Endodermal cell (in vitro differentiated cells): Measurements from ENCODE around the gene LRRC45. TPM values are rescaled to one million over a fixed set of nuclear protein-coding genes. Genes with fewer than 3 reads are reported as not detected.

Experiments
- DNase-seq: peaks from one replicate; pipeline ENCODE4 v3.0.0-alpha.2; 2017
- H3K27ac ChIP-seq: 2 replicates; pipeline ENCODE4 v1.5.1; 2013; ENCODE audit warnings: mild to moderate bottlenecking, low read depth, low read length, moderate library complexity
- H3K27me3 ChIP-seq: 2 replicates; pipeline ENCODE4 v1.6.1; 2013; ENCODE audit warnings: mild to moderate bottlenecking, low read length, moderate library complexity; ENCODE audit not compliant: insufficient read depth, control insufficient read depth, poor library complexity, severe bottlenecking
- H3K36me3 ChIP-seq: 2 replicates; pipeline ENCODE4 v1.7.0; 2013; ENCODE audit warnings: mild to moderate bottlenecking, low read length, moderate library complexity; ENCODE audit not compliant: control insufficient read depth, insufficient read depth
- H3K4me1 ChIP-seq: one replicate; pipeline ENCODE4 v1.7.0; 2013; ENCODE audit warnings: low read length; ENCODE audit not compliant: control insufficient read depth, insufficient read depth
- H3K4me3 ChIP-seq: 2 replicates; pipeline ENCODE4 v1.5.1; 2013; ENCODE audit warnings: mild to moderate bottlenecking, low read length, moderate library complexity
- H3K9ac ChIP-seq: 2 replicates; pipeline ENCODE4 v1.6.1; 2013; ENCODE audit warnings: mild to moderate bottlenecking, low read length, moderate library complexity; ENCODE audit not compliant: poor library complexity, severe bottlenecking; ENCODE audit errors: extremely low read depth
- H3K9me3 ChIP-seq: 2 replicates; pipeline ENCODE4 v1.6.1; 2013; ENCODE audit warnings: mild to moderate bottlenecking, low read length, moderate library complexity; ENCODE audit not compliant: control insufficient read depth
- H3K27ac Mint-ChIP-seq: 2 replicates; pipeline ENCODE4 v1.8.0; 2020; ENCODE audit warnings: mixed read lengths
- H3K27me3 Mint-ChIP-seq: 2 replicates; pipeline ENCODE4 v1.8.0; 2021; ENCODE audit warnings: mild to moderate bottlenecking, mixed read lengths; ENCODE audit not compliant: insufficient read depth
- H3K36me3 Mint-ChIP-seq: 2 replicates; pipeline ENCODE4 v1.8.0; 2020; ENCODE audit warnings: low read depth, mixed read lengths
- H3K4me1 Mint-ChIP-seq: 2 replicates; pipeline ENCODE4 v1.8.0; 2020; ENCODE audit warnings: mixed read lengths
- H3K4me3 Mint-ChIP-seq: 2 replicates; pipeline ENCODE4 v1.8.0; 2020; ENCODE audit warnings: mild to moderate bottlenecking, moderate library complexity, mixed read lengths
- H3K9me3 Mint-ChIP-seq: 2 replicates; pipeline ENCODE4 v1.8.0; 2020; ENCODE audit warnings: mild to moderate bottlenecking, mixed read lengths
- CTCF ChIP-seq: fragments of 200-600 bp; sonication (generic); conservative IDR thresholded peaks from 2 replicates; pipeline ENCODE4 v1.5.0; 2021; ENCODE audit warnings: antibody characterized with exemption, mild to moderate bottlenecking
- WGBS, 2 experiments: methylation state at CpG; one replicate each; pipeline versions ENCODE4 v1.1.5 to v1.1.7; 2013; ENCODE audit warnings: missing lambda C conversion rate in 2 of 2, mixed read lengths in 1 of 2; ENCODE audit not compliant: insufficient coverage in 1 of 2, insufficient read length in 1 of 2; 5-methylcytosine and 5-hydroxymethylcytosine counted together
- total RNA-seq, 2 donors: library from RNA; stranded (reverse); fragmentation: NEBNext Ultra II Directional in 1 of 2; extraction: Animal tissue kit (Norgen Biotek cat#: 25700) in 1 of 2; gene quantifications; 2 replicates in 1 of 2; 3 replicates in 1 of 2; pipeline ENCODE4 v1.2.1, GENCODE V29; 2021

LRRC45 gene
- total RNA-seq, 2 donors from 2014 or later, result 35.1 to 38.9 TPM

GRCh38 chr17:82055023-82055964, 32.2 kb downstream of the LRRC45 start:
- WGBS, 2 experiments, result 91 to 94% methylated on average over 18 to 26 of the region's 26 CpGs
- Mint-ChIP-seq H3K36me3 (peaks cover 13% of the 10 kb centered on the region), H3K27ac (no peak overlapping the region), H3K4me1 (peaks cover 4% of the 10 kb centered on the region), H3K4me3 (no peak overlapping the region), H3K9me3 (no peaks in the 10 kb centered on the region), H3K27me3 (no peaks in the 10 kb centered on the region)
- Histone ChIP-seq H3K36me3 (peaks cover 39% of the 10 kb centered on the region), H3K27me3 (no peaks in the 10 kb centered on the region), H3K4me3 (no peak overlapping the region), H3K4me1 (no peaks in the 10 kb centered on the region), H3K27ac (no peak overlapping the region), H3K9ac (no peak overlapping the region), H3K9me3 (no peaks in the 10 kb centered on the region)
- no peak for TF ChIP-seq CTCF
- DNase-seq, result no peak

- 95 to 98% methylated on average over 24 to 28 of the region's 28 CpGs for WGBS, 2 experiments
- no peak for TF ChIP-seq CTCF
- Histone ChIP-seq H3K9me3 (no peaks in the 10 kb centered on the region), H3K9ac (no peak overlapping the region), H3K27me3 (no peaks in the 10 kb centered on the region), H3K4me3 (no peak overlapping the region), H3K36me3 (peaks cover 39% of the 10 kb centered on the region), H3K27ac (no peak overlapping the region), H3K4me1 (no peaks in the 10 kb centered on the region)
- no peaks in the 10 kb centered on the region for H3K9me3 Mint-ChIP-seq
- DNase-seq, result no peak
- H3K27ac Mint-ChIP-seq, result no peak overlapping the region
- H3K4me3 Mint-ChIP-seq, result no peak overlapping the region
- peaks cover 14% of the 10 kb centered on the region for H3K36me3 Mint-ChIP-seq
- H3K27me3 Mint-ChIP-seq, result no peaks in the 10 kb centered on the region
- no peaks in the 10 kb centered on the region for H3K4me1 Mint-ChIP-seq
Observed at GRCh38 chr17:82055965-82056728, 33.0 kb downstream of the LRRC45 start.

- no peak for DNase-seq
- Histone ChIP-seq H3K4me1 (no peaks in the 10 kb centered on the region), H3K27me3 (no peaks in the 10 kb centered on the region), H3K9me3 (no peaks in the 10 kb centered on the region), H3K36me3 (peaks cover 43% of the 10 kb centered on the region), H3K9ac (no peak overlapping the region), H3K27ac (no peak overlapping the region), H3K4me3 (no peak overlapping the region)
- Mint-ChIP-seq H3K36me3 (peaks cover 14% of the 10 kb centered on the region), H3K4me1 (no peaks in the 10 kb centered on the region), H3K27ac (no peak overlapping the region), H3K4me3 (no peak overlapping the region), H3K9me3 (no peaks in the 10 kb centered on the region), H3K27me3 (no peaks in the 10 kb centered on the region)
- TF ChIP-seq CTCF, result no peak
- WGBS, 2 experiments, result 94 to 98% methylated on average over 20 to 29 of the region's 29 CpGs
Observed at GRCh38 chr17:82056729-82057621, 33.9 kb downstream of the LRRC45 start.
